ENCODE results near the gene SYNM.

The SYNM gene

GRCh38 chr15:99140590-99140989, 35.7 kb downstream of the SYNM start:
- DNase-seq (ENCODE audit: low read depth in 2 of 2), result no peak

- no peak for DNase-seq (ENCODE audit: low read depth in 2 of 2)
Observed at GRCh38 chr15:99141943-99142342, 37.1 kb downstream of the SYNM start.

- DNase-seq (ENCODE audit: low read depth in 2 of 2), result no peak
Observed at GRCh38 chr15:99142562-99142961, 37.7 kb downstream of the SYNM start.

GRCh38 chr15:99143242-99143641, 38.4 kb downstream of the SYNM start:
- no peak for DNase-seq (ENCODE audit: low read depth in 2 of 2)

- DNase-seq (ENCODE audit: low read depth in 2 of 2), result no peak
Observed at GRCh38 chr15:99143655-99144610, 39.1 kb downstream of the SYNM start.

GRCh38 chr15:99145005-99145404, 40.1 kb downstream of the SYNM start:
- DNase-seq (ENCODE audit: low read depth in 2 of 2), result no peak

- DNase-seq (ENCODE audit: low read depth in 2 of 2), result no peak
Observed at GRCh38 chr15:99145778-99146177, 40.9 kb downstream of the SYNM start.

GRCh38 chr15:99146661-99147060, 41.8 kb downstream of the SYNM start:
- DNase-seq (ENCODE audit: low read depth in 2 of 2), result no peak

- DNase-seq (ENCODE audit: low read depth in 2 of 2), result no peak
Observed at GRCh38 chr15:99148851-99149276, 44.0 kb downstream of the SYNM start.

GRCh38 chr15:99149366-99149765, 44.5 kb downstream of the SYNM start:
- no peak for DNase-seq (ENCODE audit: low read depth in 2 of 2)

- DNase-seq (ENCODE audit: low read depth in 2 of 2), result no peak
Observed at GRCh38 chr15:99151156-99151555, 46.3 kb downstream of the SYNM start.

- DNase-seq (ENCODE audit: low read depth in 2 of 2), result no peak
Observed at GRCh38 chr15:99153026-99153535, 48.2 kb downstream of the SYNM start.

- DNase-seq (ENCODE audit: low read depth in 2 of 2), result no peak
Observed at GRCh38 chr15:99154271-99154670, 49.4 kb downstream of the SYNM start.

GRCh38 chr15:99155961-99156443, 51.1 kb downstream of the SYNM start:
- DNase-seq (ENCODE audit: low read depth in 2 of 2), result no peak

GRCh38 chr15:99157456-99157855, 52.6 kb downstream of the SYNM start:
- DNase-seq (ENCODE audit: low read depth in 2 of 2), result no peak

GRCh38 chr15:99158626-99159412, 53.9 kb downstream of the SYNM start:
- no peak for DNase-seq (ENCODE audit: low read depth in 2 of 2)

GRCh38 chr15:99163271-99164062, 58.6 kb downstream of the SYNM start:
- DNase-seq (ENCODE audit: low read depth in 2 of 2), result no peak

- no peak for DNase-seq (ENCODE audit: low read depth in 2 of 2)
Observed at GRCh38 chr15:99164119-99164518, 59.2 kb downstream of the SYNM start.

- DNase-seq (ENCODE audit: low read depth in 2 of 2), result no peak
Observed at GRCh38 chr15:99165020-99165790, 60.3 kb downstream of the SYNM start.

GRCh38 chr15:99165956-99166689, 61.2 kb downstream of the SYNM start:
- no peak for DNase-seq (ENCODE audit: low read depth in 2 of 2)

Data from stimulated activated CD4-positive, alpha-beta T cell treated with anti-CD3 and anti-CD28 coated beads, Interleukin-15, amount 100 ng/mL, for 48 hours (primary cell).